Heart left ventricle (tissue), 13 donors: ENCODE data around the gene B3GLCT.
"Not testable (repeated sequence)": the region's sequence is repeated elsewhere in the genome, so short reads cannot be mapped to it uniquely, and the experiment has no call there.

Experiments used
- POLR2A ChIP-seq, 2 donors: fragments of 450-650 bp; IDR thresholded peaks; one replicate each; pipeline ENCODE4 v1.6.1; 2017; ENCODE audit warnings: antibody characterized with exemption in 2 of 2, mild to moderate bottlenecking in 2 of 2, moderate library complexity in 2 of 2
- TF ChIP-seq, protein P1 (sequence below), 12 donors: fragments of 200-600 bp; sonication (generic) in 4 of 12; IDR thresholded peaks; one replicate each; pipeline versions ENCODE4 v1.5.0 to v1.8.0; 2018 to 2022; ENCODE audit warnings: antibody characterized with exemption in 12 of 12, mild to moderate bottlenecking in 5 of 12
- donor health status: ischemic (EF 13 %, LVEDD 7.1; RV severe dilation, severe dysfunction).
- donor health status: DM: no; HTN: yes; CAD: no.
- donor health status: DM: no; HTN: no; CAD: no.
- donor health status: ischemic (EF 25% LVEDD 6.9; RV normal size, moderate dysfunction).
- donor health status: ischemic (EF 25% LVEDD 5.7; RV mildly dilated, moderate dysfunction).
- donor health status: ischemic (EF 35%, LVEDD 5.7; RV mildly dilated, moderate dysfunction).
- donor health status: nonischemic (EF 11% LVEDD 7.7; RV severe dilation, severe dysfunction).
- donor health status: DM: yes; HTN: yes; CAD: no.
- donor health status: PGD.
- donor health status: ischemic (EF 29% LVEDD 5.4; RV normal size, mild dysfunction).
- donor health status: nonischemic (EF 23%, LVEDD 6.1; RV moderate dilation, normal function).

DNA sequence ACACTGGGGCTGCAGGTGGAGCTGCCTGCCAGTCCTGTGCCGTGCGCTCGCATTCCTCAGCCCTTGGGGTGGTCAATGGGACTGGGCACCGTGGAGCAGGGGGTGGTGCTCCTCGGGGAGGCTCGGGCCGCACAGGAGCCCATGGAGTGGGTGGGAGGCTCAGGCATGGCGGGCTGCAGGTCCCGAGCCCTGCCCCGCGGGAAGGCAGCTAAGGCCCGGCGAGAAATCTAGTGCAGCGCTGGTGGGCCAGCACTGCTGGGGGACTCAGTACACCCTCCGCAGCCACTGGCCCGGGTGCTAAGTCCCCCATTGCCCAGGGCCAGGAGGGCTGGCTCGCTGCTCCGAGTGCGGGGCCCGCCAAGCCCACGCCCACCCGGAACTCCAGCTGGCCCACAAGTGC lies 139.8 kb downstream of the B3GLCT start:
- TF ChIP-seq, protein P1, sequence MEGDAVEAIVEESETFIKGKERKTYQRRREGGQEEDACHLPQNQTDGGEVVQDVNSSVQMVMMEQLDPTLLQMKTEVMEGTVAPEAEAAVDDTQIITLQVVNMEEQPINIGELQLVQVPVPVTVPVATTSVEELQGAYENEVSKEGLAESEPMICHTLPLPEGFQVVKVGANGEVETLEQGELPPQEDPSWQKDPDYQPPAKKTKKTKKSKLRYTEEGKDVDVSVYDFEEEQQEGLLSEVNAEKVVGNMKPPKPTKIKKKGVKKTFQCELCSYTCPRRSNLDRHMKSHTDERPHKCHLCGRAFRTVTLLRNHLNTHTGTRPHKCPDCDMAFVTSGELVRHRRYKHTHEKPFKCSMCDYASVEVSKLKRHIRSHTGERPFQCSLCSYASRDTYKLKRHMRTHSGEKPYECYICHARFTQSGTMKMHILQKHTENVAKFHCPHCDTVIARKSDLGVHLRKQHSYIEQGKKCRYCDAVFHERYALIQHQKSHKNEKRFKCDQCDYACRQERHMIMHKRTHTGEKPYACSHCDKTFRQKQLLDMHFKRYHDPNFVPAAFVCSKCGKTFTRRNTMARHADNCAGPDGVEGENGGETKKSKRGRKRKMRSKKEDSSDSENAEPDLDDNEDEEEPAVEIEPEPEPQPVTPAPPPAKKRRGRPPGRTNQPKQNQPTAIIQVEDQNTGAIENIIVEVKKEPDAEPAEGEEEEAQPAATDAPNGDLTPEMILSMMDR (IDR thresholded peaks at IDR 0.05): not testable (repeated sequence)
- not testable (repeated sequence) for TF ChIP-seq POLR2A (IDR thresholded peaks at IDR 0.05)
